ENCODE data around the gene AP5Z1.

Gene AP5Z1

DNA sequence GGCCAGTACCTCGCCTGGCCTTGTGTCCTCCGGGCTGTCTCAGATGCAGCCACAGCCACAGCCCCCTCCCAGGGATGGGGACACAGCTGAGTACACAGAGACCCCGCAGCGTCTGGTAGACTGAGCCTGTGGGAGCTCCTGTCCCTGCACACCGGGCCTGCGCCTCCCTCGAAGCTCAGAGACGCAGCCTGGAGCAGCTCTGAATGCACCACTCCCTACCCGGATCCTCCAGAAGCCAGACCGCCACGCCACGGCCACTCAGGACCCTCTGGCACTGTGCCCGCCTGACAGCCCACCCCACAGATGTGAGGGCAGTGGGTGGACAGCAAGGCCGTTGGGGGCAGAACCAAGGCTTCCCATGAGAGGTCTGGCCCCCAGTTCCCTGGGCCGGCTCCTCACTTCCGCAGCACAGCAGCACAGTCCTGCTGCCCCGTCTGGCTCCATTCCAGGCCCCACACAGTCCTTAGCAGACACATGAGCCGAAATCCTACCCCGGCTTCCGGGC is 45.6 kb downstream of the AP5Z1 start:
- DNase-seq (ENCODE audit: low read depth in 2 of 2), result no peak

GRCh38 chr7:4822677-4823076 is 47.3 kb downstream of the AP5Z1 start:
- no peak for DNase-seq (ENCODE audit: low read depth in 2 of 2)

- DNase-seq (ENCODE audit: low read depth in 2 of 2), result no peak
These were observed 48.2 kb downstream of the AP5Z1 start for GRCh38 chr7:4823441-4824119.

GRCh38 chr7:4824120-4824775 is 48.8 kb downstream of the AP5Z1 start:
- DNase-seq (ENCODE audit: low read depth in 2 of 2), result no peak

DNA sequence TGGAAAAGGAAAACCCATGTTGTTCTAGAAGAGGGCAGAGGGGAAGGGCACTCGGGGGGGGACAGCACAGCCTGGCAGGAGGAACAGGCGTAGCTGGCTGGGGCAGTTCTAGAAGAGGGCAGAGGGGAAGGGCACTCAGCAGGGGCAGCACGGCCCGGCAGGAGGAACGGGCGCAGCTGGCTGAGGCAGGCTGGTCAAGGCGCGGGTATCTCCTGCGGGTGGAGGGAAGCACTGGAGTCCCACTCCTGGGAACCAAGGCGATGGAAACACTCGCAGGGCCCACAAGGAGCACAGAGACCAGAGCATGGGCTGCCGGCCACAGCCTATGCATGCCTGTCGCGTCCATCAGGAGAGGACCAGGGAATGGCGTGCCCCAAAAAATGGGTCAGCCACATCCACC is 49.7 kb downstream of the AP5Z1 start:
- no peak for DNase-seq (ENCODE audit: low read depth in 2 of 2)

- no peak for DNase-seq (ENCODE audit: low read depth in 2 of 2)
These were observed 53.4 kb downstream of the AP5Z1 start for GRCh38 chr7:4828720-4829383.

GRCh38 chr7:4830176-4830575 is 54.8 kb downstream of the AP5Z1 start:
- DNase-seq (ENCODE audit: low read depth in 2 of 2), result peak; percentile 27 to 51

GRCh38 chr7:4831723-4832495 is 56.5 kb downstream of the AP5Z1 start:
- no peak for DNase-seq (ENCODE audit: low read depth in 2 of 2)

- DNase-seq (ENCODE audit: low read depth in 2 of 2), result no peak
These were observed 57.3 kb downstream of the AP5Z1 start for GRCh38 chr7:4832711-4833110.

DNA sequence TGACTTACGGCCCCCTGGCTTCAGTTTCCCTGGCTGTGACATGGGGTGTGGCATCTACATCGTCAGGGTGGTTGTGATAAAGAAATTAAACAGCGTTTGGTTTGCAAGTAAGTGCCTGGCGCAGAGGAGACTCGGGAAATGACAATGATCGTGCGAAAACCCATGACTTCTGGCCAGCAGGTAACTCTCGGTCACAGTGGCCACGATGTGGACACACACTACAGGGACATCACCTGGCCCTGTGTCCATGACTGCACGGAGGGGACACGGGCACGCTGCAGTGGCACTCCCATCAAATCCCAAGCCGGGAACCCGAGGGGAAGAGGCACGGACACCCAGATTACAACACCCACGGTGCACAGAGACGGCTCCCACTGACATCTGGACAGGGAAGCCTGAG is 57.8 kb downstream of the AP5Z1 start:
- no peak for DNase-seq (ENCODE audit: low read depth in 2 of 2)

DNA sequence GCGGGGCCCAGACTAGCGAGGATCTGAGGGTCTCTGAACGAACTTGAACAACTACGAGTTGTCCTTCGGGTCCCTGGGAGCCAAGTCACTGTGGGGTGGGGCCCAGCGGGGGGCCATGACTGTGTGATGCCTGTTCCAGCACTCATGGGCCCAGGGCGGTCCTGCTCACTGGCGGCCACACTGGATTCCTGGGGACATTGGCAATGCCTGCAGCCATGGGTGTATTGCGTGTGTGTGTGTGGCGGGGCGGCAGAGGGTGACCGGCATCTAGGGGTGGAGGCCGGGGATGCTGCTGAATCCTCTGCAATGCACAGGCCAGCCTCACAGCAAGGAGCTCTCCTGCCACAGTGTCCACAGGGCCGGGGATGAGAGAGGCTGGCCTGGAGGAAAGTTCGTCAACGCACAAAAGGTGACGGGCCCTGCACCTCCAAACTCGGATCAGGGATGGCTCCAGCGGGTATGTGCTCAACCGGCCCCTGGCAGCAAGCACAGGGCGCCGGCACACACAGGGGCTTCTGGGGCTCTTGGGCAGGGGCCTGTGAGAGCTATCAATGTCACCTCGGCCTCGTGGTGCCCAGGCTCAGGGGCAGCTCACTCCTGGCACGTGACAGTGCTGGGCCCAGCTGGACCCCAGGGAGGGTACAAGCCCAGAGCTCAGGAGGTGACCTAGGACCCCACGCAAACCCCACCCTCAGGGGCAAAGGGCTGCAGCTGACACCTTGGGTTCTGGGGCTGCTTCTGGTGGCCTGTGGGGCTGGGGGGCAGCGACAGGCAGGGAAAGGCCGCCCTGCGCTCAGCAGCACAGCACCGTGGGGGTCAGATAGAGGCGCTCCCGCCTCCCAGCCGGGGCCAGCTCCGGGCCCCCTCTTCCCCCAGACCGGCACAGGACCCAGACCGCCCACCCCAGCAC is 58.5 kb downstream of the AP5Z1 start:
- DNase-seq (ENCODE audit: low read depth in 2 of 2), result no peak

- DNase-seq (ENCODE audit: low read depth in 2 of 2), result no peak
These were observed 59.4 kb downstream of the AP5Z1 start for GRCh38 chr7:4834601-4835397.

GRCh38 chr7:4835398-4836205 is 60.2 kb downstream of the AP5Z1 start:
- no peak for DNase-seq (ENCODE audit: low read depth in 2 of 2)

DNA sequence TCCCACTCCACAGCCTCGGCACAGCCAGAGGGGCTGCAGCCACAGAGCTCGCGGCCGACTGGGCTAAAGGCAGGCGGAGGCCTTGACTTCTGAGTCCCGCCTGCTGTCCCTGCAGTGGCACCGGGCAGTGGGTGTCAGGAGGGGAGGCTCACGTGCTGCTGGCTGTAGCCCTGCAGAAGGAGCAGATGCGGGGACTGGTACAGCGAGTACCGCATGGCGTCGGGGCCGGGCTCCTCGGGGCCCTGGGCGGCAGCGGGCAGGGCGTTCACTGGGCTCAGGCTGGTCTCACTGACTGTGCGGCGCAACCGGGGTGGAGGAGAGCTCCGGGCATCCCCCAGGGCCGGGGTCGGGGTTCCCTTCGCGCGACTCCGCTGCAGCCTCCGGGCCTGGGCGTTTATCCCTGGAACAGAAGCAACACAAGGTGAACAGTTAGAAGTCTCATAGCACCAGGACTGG is 60.8 kb downstream of the AP5Z1 start:
- DNase-seq (ENCODE audit: low read depth in 2 of 2), result no peak

DNA sequence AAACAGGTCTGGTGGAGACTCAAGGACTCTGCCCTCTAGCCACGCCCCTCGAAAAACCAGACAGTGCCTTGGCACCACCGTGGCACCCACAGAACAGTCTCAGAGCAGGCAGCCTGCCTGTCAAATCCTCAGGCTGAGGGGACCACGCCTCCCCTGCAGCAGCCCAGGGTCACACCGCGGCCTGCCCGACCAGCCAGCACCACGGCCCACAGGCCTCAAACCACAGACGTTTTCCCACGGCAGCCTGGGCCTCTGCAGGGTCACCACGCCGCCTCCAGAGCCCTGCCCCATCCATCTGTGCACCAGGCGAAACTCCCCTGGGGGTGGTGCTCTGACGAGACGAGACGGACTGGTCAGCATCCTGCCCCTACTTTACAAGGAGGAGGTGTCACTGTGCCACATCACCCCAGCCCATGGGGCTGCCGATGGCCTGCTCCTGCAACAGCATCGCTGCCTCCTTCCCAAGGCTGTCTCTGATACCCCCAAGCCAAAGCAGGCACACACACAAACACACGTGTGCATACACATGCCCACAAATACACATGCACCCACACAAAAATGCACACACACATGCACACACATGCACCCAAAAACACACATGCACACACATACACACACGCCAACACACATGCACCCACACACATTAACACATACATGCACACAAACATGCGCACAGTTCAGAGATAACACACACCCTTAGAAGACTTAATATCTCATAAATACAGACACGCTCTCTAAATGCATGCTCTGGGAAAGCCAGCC is 61.8 kb downstream of the AP5Z1 start:
- no peak for DNase-seq (ENCODE audit: low read depth in 2 of 2)

- no peak for DNase-seq (ENCODE audit: low read depth in 2 of 2)
These were observed 62.6 kb downstream of the AP5Z1 start for GRCh38 chr7:4837803-4838625.

- DNase-seq (ENCODE audit: low read depth in 2 of 2), result no peak
These were observed 63.4 kb downstream of the AP5Z1 start for GRCh38 chr7:4838626-4839334.

All from activated CD4-positive, alpha-beta T cell treated with anti-CD3 and anti-CD28 coated beads for 24 hours (primary cell).